ENCODE measurements around the gene PLPP2. TPM values are rescaled to one million over a fixed set of nuclear protein-coding genes. Genes with fewer than 3 reads are reported as not detected.

Gene PLPP2
- total RNA-seq, 4 donors from 2014 or later, result 1.6 to 13.7 (median 9.2) TPM

Other genes with a start within 250 kb of the PLPP2 start
- gene OR4F17, start 184.3 kb downstream of the PLPP2 start, total RNA-seq, result not detected
- 10 to 100 TPM in 3 of 4 donors, 1 to 10 TPM in 1; 8.6 to 25.7 (median 16.6) TPM for gene MIER2, start 53.4 kb upstream of the PLPP2 start, total RNA-seq
- gene C2CD4C, start 117.7 kb upstream of the PLPP2 start, total RNA-seq, result 1 to 10 TPM in 3 of 4 donors, under 1 TPM in 1; 0.19 to 9.6 (median 1.8) TPM
- gene SHC2, start 169.6 kb upstream of the PLPP2 start, total RNA-seq, result 10 to 100 TPM; 11.7 to 27.1 (median 18.8) TPM
- under 1 TPM in 1 of 4 donors, not detected in 3; 0.69 TPM for gene MADCAM1, start 205.1 kb upstream of the PLPP2 start, total RNA-seq
- 10 to 100 TPM; 45.5 to 61.2 (median 46.1) TPM for gene TPGS1, start 216.1 kb upstream of the PLPP2 start, total RNA-seq
- gene CDC34, start 240.4 kb upstream of the PLPP2 start, total RNA-seq, result 10 to 100 TPM; 40.2 to 67.7 (median 55.5) TPM